Colonic mucosa (tissue), 4 donors: Measurements from ENCODE around the gene SDK2. TPM values are rescaled to one million over a fixed set of nuclear protein-coding genes. Genes with fewer than 3 reads are reported as not detected.

Source experiments
- DNase-seq: peaks from one replicate; pipeline ENCODE4 v3.0.0-alpha.2; 2020
- H3K27ac ChIP-seq: fragments of 200-600 bp; one replicate; pipeline ENCODE4 v1.8.0; 2021
- H3K27me3 ChIP-seq: fragments of 200-600 bp; one replicate; pipeline ENCODE4 v1.8.0; 2021
- H3K36me3 ChIP-seq: fragments of 200-600 bp; one replicate; pipeline ENCODE4 v1.8.0; 2021
- H3K4me1 ChIP-seq: fragments of 200-600 bp; one replicate; pipeline ENCODE4 v1.8.0; 2021; ENCODE audit warnings: mild to moderate bottlenecking
- H3K4me3 ChIP-seq: fragments of 200-600 bp; one replicate; pipeline ENCODE4 v1.8.0; 2021
- H3K9ac ChIP-seq, 2 donors: one replicate each; pipeline ENCODE4 v1.7.0; 2013; ENCODE audit warnings: control low read depth in 2 of 2, low read depth in 2 of 2, low read length in 2 of 2
- H3K9me3 ChIP-seq: fragments of 200-600 bp; one replicate; pipeline ENCODE4 v1.8.0; 2021
- intact Hi-C: fragments of 100-400 bp; cut with DNase I; formaldehyde crosslinking; loops from one replicate; pipeline ENCODE4 v1.14.1; 2022
- total RNA-seq, 2 donors: library from RNA; stranded (reverse); fragmentation: NEBNext Ultra II Directional in 1 of 2; extraction: Animal tissue kit (Norgen Biotek cat#: 25700) in 1 of 2; gene quantifications; one replicate each; pipeline ENCODE4 v1.2.1, GENCODE V29; 2021
- TF ChIP-seq, protein P1 (sequence below): fragments of 200-600 bp; IDR thresholded peaks from one replicate; pipeline ENCODE4 v1.8.0; 2022; ENCODE audit warnings: antibody characterized with exemption, mild to moderate bottlenecking
- donor health status: healthy.
- donor health status: DM: no; HTN: no; CAD: no.
- donor health status: DM: no; HTN: no; CAD: no.

The SDK2 gene
- total RNA-seq, 2 donors from 2014 or later, result 0.94 to 1.2 TPM

GRCh38 chr17:73349647-73350046, 294.6 kb downstream of the SDK2 start:
- intact Hi-C loops, result no loop called here
- peak overlapping the region in 1 of 2 donors; percentile 24 for H3K9ac ChIP-seq
- TF ChIP-seq, protein P1, sequence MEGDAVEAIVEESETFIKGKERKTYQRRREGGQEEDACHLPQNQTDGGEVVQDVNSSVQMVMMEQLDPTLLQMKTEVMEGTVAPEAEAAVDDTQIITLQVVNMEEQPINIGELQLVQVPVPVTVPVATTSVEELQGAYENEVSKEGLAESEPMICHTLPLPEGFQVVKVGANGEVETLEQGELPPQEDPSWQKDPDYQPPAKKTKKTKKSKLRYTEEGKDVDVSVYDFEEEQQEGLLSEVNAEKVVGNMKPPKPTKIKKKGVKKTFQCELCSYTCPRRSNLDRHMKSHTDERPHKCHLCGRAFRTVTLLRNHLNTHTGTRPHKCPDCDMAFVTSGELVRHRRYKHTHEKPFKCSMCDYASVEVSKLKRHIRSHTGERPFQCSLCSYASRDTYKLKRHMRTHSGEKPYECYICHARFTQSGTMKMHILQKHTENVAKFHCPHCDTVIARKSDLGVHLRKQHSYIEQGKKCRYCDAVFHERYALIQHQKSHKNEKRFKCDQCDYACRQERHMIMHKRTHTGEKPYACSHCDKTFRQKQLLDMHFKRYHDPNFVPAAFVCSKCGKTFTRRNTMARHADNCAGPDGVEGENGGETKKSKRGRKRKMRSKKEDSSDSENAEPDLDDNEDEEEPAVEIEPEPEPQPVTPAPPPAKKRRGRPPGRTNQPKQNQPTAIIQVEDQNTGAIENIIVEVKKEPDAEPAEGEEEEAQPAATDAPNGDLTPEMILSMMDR, result no peak
- H3K27ac ChIP-seq, result peak overlapping the region; percentile 16
- no peak for DNase-seq
- H3K4me1 ChIP-seq, result no peaks in the 10 kb centered on the region
- H3K36me3 ChIP-seq, result no peaks in the 10 kb centered on the region
- no peaks in the 10 kb centered on the region for H3K27me3 ChIP-seq
- H3K4me3 ChIP-seq, result no peak overlapping the region
- H3K9me3 ChIP-seq, result no peaks in the 10 kb centered on the region

DNA sequence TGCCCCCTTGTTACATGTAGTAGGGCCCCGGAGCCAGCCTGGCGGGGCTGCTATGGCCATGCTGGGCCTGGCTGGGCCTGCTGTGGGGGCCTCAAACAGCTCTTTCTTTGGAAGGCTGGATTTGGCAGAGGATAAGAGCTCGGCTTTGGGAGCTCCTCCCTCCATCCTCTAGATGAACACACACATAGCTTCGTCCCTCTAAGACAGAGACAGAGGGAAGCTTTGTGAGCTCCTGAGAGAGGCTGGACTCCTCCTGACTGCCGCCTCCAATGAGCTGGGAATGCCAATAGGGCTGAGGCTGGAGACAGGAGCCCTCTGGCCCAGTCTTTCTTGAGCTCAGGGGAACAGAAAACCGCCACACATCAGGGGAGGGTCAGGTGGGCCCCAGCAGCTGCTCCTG, 295.1 kb downstream of the SDK2 start:
- H3K4me3 ChIP-seq, result no peak overlapping the region
- H3K36me3 ChIP-seq, result no peaks in the 10 kb centered on the region
- H3K4me1 ChIP-seq, result no peaks in the 10 kb centered on the region
- H3K9me3 ChIP-seq, result no peaks in the 10 kb centered on the region
- peak overlapping the region; percentile 16 for H3K27ac ChIP-seq
- intact Hi-C loops, result no loop called here
- no peak overlapping the region for H3K9ac ChIP-seq
- H3K27me3 ChIP-seq, result no peaks in the 10 kb centered on the region
- DNase-seq, result no peak
- TF ChIP-seq, protein P1, result no peak

DNA sequence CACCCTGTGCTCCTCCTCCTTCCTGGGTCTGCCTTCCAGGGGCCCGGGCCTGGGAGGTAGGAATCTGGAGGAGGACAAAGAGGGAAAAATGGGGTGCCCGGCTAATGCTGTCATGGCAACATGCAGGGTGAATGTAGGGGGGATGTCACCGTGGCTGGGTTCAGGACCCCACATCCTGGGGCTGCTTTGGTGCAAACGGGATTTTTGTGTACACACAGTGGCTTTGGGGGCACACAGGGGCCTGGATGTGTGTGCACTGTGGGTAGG, 295.5 kb downstream of the SDK2 start:
- Histone ChIP-seq H3K27me3 (no peaks in the 10 kb centered on the region), H3K27ac (peak overlapping the region; percentile 16), H3K36me3 (no peaks in the 10 kb centered on the region), H3K4me3 (no peak overlapping the region), H3K9ac (no peak overlapping the region), H3K4me1 (no peaks in the 10 kb centered on the region), H3K9me3 (no peaks in the 10 kb centered on the region)
- TF ChIP-seq, protein P1, result no peak
- DNase-seq, result no peak
- intact Hi-C loops, result no loop called here

GRCh38 chr17:73348018-73348828, 296.0 kb downstream of the SDK2 start:
- H3K9ac ChIP-seq, result no peak overlapping the region
- DNase-seq, result no peak
- H3K9me3 ChIP-seq, result no peaks in the 10 kb centered on the region
- no peaks in the 10 kb centered on the region for H3K27me3 ChIP-seq
- H3K27ac ChIP-seq, result no peak overlapping the region
- TF ChIP-seq, protein P1, result no peak
- H3K4me1 ChIP-seq, result no peaks in the 10 kb centered on the region
- intact Hi-C loops, result no loop called here
- H3K4me3 ChIP-seq, result no peak overlapping the region
- H3K36me3 ChIP-seq, result no peaks in the 10 kb centered on the region

- no peaks in the 10 kb centered on the region for H3K9me3 ChIP-seq
- H3K4me1 ChIP-seq, result no peaks in the 10 kb centered on the region
- no peak overlapping the region for H3K4me3 ChIP-seq
- no peaks in the 10 kb centered on the region for H3K27me3 ChIP-seq
- no peaks in the 10 kb centered on the region for H3K36me3 ChIP-seq
- no peak overlapping the region for H3K9ac ChIP-seq
- TF ChIP-seq, protein P1, result no peak
- no peak overlapping the region for H3K27ac ChIP-seq
- DNase-seq, result no peak
- intact Hi-C loops, result no loop called here
These were observed 296.9 kb downstream of the SDK2 start for GRCh38 chr17:73347351-73347750.
